ENCODE data around the gene FAIM2.

DNA sequence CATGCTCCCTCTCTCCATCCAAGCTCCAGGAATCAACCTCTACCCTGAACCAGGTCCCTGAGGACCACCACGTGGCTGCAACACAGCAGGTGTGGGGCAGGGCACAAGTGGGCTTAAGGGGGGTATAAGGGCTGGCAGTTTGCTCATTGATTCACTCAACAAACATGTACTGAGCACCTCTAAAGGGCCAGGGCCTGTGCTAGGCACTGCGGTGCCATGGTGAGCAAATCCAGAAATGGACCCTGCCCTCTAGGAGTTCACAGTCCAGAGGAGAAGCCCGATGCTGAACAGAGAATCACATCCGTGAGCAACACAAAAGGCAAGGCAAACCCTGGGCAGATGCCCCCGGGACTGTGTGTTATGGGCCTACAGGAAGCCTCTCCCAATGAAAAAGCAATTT, 40.3 kb upstream of the FAIM2 start:
- TF ChIP-seq, protein P1, sequence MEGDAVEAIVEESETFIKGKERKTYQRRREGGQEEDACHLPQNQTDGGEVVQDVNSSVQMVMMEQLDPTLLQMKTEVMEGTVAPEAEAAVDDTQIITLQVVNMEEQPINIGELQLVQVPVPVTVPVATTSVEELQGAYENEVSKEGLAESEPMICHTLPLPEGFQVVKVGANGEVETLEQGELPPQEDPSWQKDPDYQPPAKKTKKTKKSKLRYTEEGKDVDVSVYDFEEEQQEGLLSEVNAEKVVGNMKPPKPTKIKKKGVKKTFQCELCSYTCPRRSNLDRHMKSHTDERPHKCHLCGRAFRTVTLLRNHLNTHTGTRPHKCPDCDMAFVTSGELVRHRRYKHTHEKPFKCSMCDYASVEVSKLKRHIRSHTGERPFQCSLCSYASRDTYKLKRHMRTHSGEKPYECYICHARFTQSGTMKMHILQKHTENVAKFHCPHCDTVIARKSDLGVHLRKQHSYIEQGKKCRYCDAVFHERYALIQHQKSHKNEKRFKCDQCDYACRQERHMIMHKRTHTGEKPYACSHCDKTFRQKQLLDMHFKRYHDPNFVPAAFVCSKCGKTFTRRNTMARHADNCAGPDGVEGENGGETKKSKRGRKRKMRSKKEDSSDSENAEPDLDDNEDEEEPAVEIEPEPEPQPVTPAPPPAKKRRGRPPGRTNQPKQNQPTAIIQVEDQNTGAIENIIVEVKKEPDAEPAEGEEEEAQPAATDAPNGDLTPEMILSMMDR (IDR thresholded peaks at IDR 0.05; ENCODE audit: borderline replicate concordance, extremely low read depth, low read length, poor library complexity, severe bottlenecking) = no peak
- no peak for TF ChIP-seq EZH2 (IDR thresholded peaks at IDR 0.05; ENCODE audit: borderline replicate concordance, low read depth, low read length, severe bottlenecking)
